T-helper 2 cell treated with Interferon-gamma antibody and Interleukin-4, amounts not matched to agents 100 ng/mL and 5 ng/mL, for 36 hours (primary cell): ENCODE measurements around the gene POU3F2. TPM values are rescaled to one million over a fixed set of nuclear protein-coding genes. Genes with fewer than 3 reads are reported as not detected.

Source experiments
- intact Hi-C: fragments of 100-400 bp; cut with micrococcal nuclease; formaldehyde crosslinking; loops from one replicate; pipeline ENCODE4 v1.15.1; 2023
- total RNA-seq: library from RNA; stranded (reverse); gene quantifications from 2 replicates; pipeline ENCODE4 v1.2.3, GENCODE V29; 2022

Gene POU3F2
- total RNA-seq, 1 donor from 2014 or later: not detected

DNA sequence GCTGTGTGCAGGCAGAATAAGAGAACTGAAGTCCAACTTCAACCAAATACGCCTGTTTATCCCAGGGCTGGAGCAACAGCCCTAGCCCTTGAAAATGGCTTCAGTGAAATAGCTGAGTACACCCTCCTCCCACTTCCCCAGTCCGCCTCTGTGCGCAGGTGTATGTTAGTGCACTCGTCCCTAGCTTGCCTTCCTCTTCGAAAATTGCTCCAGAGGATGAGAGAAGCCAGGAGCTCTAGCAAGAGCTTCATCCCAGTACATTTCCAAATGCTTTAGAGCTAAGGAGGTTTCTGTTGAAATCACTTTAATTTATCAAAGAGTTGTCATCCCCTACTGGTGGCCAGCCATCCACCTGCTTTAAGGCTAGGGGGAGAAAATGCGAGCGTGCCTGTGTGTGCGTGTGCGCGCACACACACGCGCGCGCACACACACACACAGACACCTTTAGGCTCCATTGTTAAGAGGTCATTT is 5.4 kb upstream of the POU3F2 start:
- intact Hi-C loops: loop anchor here (5.0 kb wide), 1 partner anchor 1618 kb away; no protein-coding TSS in a partner anchor

DNA sequence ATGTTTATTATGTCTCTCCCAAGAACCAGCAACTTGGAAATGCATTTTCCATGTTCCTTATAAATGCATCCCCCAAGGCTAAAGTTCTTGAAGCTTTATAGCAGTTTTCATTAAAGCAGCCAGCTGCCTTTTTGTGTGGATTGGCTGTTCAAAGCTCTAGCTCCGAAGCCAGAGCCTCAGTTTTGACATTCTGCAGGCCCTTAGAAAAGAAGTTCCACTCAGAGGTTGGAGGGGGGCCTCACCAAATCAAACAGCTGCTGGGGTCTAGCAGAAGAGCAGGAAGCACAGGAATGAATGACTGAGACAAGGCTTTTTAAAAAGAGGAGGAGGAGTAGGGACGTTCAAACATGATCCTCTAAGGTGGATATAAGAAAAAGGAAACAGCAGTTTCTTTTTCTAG is 4.2 kb upstream of the POU3F2 start:
- intact Hi-C loops: loop anchor here (2.0 to 10.0 kb wide), 3 partner anchors 15 to 1545 kb away; partner anchors contain the start of genes MMS22L and PRDM13

DNA sequence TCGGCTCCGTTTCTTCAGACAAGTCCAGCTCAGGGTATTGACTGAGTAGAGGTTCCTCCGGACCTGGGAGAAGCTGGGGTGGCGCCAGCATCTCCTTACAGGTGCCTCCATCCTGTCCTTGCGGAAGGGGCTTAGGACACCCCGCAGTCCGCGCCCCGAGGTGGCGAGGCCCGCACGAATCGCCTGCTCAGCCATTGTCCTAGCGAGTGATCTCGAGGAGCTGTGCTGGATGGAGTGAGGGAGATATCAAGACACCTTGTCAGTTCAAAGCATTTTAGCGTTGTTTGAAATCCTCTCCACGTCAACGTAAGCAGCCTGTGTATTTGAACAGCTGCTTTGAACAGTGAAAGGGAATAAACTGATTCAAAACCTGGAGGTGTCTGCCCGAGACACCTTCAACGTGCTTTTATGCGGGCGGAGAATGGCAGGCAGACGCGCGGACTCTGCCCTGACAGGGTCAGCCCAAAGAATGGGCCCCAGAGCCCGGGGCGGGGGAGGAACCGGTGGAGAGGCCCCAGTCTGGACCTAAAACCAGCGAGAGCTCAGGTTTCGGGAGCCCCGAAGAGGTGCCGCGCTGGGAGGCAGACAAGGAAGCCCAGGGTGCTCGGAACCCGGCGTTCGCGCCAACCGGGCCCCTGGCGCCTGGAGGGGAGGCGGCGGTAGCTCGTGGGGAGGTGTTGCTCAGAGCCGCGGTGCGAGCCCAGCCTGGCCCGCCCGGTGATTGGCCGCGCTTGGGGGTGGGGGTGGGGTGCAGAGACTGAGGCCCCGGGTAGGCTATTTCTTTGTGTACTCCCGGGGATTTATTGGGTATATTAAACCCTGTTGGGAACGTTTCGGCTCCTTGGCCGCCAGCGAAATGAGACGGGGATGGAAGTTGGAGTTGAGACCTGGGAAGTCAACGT is 3.1 kb upstream of the POU3F2 start:
- intact Hi-C loops: loop anchor here (2.0 to 10.0 kb wide), 3 partner anchors 13 to 1547 kb away; partner anchors contain the start of genes MMS22L and PRDM13

DNA sequence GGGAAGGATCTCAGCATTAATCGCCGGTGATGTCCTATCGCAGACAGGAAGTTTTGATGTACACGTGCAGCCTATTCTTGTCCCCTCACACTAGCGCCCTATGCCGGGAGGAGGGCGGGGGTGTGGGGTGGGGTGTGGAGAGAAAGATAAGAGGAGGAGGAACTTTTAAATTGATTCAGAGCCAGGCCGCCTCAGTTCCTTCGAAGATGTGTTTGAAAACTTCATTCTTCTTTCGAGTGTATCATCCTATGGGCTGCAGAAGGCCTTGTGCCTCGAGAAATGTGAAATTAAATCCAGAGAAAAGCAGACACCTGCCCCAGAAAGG is 2.5 kb upstream of the POU3F2 start:
- intact Hi-C loops: loop anchor here (2.0 to 10.0 kb wide), 3 partner anchors 13 to 1547 kb away; partner anchors contain the start of genes MMS22L and PRDM13

DNA sequence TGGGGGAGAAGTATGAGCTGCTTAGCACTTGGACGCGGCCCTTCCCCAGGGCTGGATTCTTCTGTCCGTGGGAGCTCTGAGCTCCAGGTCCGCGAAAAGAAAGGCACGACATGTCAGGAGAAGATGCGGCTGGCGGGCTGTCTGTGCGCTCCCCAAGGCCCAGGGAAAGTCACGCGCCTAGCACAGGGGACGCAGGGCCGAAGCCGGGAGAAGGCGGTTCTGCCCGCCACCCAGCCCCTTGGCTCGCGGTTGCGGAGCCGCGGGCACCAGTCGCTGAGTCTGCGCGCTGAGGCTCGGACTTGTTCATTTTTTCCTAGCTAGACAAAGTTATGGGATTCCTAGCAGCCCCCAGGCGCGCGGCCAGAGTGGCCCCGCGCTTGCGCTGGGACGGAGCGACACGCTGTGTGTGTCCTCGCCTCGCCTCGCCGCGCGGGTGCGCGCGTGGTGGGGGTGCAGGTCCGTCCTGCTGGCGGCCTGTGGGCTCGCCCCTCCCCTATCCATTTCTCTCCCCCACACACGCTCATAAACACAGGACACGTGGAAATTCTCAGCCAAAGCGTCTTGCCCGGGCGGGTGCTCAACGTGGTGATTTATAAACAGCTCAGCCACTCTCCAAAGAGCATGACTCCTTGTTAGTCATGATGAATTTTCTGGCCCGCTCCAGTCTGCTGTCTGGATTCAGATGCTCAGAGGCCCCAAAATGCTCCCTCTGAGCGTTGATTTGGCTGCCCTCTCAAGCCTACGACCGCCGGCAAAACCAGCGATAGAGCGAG is 1.9 kb upstream of the POU3F2 start:
- intact Hi-C loops: loop anchor here (5.0 to 10.0 kb wide), 2 partner anchors 775 to 1548 kb away; partner anchors contain the start of genes MMS22L and PRDM13

DNA sequence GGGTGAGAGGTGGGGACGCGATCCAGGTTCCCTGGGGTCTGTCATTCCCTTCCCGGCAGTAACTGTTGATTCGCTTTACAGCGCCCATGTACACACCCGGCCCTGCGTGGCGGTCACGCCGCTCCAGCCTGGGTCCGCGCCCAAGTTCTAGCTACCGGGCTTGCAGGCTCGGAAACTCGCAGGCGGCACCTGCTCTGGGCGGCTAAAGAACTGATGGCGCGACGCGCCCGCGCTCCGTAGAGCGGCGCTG is 1.4 kb upstream of the POU3F2 start:
- intact Hi-C loops: loop anchor here (5.0 to 10.0 kb wide), 2 partner anchors 774 to 1548 kb away; partner anchors contain the start of genes MMS22L and PRDM13

DNA sequence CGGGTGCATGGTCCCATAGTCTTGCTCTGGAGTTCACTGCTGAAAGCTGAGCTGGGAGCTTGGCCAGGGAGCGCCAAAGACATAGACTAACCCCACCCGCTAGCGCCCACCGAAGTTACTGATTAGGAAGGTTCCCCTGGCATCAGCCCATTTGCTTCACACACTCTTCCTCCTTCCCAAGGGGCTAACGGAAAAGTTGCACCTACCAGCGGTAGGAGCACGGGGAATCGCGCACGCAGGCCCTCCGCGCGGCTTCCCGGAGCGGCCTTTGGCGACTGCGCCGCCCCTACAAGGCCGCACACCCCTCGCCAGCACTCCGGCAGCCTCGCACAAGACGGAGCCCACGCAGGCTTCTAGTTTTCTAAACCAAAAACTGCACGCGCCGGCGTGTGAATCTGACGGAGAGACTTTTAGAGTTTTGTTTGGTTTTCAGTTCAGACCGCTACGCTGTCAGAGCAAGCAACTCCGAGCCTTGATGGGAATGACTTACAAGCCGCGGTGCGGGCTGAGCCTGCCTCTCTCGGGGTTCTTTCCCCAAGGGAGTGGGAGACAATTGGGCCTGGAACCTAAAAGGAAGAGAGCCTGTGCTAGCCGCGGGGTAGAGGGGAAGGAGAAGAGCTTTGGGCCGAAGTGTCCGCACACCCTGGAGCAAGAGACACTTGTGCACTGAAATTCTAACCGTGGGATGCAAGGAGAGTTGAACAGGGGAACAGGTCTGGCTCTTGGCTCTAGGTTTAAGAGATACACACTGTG is 891 bp upstream of the POU3F2 start:
- intact Hi-C loops: loop anchor here (1.0 to 10.0 kb wide), 5 partner anchors 9 to 1549 kb away; partner anchors contain the start of genes FBXL4, MMS22L and PRDM13

DNA sequence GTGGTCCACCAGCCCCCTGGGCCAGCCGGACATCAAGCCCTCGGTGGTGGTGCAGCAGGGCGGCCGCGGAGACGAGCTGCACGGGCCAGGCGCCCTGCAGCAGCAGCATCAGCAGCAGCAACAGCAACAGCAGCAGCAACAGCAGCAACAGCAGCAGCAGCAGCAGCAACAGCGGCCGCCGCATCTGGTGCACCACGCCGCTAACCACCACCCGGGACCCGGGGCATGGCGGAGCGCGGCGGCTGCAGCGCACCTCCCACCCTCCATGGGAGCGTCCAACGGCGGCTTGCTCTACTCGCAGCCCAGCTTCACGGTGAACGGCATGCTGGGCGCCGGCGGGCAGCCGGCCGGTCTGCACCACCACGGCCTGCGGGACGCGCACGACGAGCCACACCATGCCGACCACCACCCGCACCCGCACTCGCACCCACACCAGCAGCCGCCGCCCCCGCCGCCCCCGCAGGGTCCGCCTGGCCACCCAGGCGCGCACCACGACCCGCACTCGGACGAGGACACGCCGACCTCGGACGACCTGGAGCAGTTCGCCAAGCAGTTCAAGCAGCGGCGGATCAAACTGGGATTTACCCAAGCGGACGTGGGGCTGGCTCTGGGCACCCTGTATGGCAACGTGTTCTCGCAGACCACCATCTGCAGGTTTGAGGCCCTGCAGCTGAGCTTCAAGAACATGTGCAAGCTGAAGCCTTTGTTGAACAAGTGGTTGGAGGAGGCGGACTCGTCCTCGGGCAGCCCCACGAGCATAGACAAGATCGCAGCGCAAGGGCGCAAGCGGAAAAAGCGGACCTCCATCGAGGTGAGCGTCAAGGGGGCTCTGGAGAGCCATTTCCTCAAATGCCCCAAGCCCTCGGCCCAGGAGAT is 1.0 kb downstream of the POU3F2 start:
- intact Hi-C loops: loop anchor here (2.0 to 10.0 kb wide), 3 partner anchors 111 to 1632 kb away; partner anchors contain the start of genes FBXL4 and MMS22L

DNA sequence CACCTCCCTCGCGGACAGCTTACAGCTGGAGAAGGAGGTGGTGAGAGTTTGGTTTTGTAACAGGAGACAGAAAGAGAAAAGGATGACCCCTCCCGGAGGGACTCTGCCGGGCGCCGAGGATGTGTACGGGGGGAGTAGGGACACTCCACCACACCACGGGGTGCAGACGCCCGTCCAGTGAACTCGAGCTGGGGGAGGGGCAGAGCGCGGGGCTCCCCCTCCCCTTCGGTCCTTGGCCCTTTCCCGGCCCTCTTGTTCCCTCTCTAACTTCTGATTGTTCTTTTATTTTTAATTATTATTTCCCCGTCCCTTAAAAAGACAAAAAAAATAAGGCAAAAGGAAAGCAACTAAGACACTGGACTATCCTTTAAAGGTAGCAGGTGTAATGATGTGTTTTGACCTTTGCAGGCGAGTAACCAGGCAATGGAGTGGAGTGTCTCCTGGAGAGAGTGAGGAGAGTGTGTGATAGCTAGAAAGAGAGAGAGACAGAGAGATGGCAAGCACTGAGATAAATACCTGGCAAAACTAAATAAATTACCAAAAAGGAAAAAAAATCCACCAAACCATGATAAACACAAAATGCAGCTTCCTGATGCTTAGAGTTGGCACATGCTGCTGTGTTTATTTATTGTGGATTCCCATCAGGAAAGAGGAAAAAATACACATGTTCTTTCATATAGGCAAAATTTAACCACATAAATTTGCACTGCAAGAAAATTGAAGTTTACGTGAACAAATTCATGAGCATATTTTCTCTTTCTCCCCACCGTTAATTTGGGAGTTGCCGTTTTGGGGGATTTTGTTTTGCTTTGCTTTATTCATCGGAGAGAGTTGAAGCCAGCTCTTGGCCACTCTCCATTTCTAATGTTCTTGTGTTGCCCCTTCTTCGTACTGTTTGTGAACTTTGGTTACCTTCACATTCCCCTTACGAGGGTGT is 1.9 kb downstream of the POU3F2 start:
- intact Hi-C loops: loop anchor here (5.0 to 10.0 kb wide), 2 partner anchors 1551 to 1631 kb away; partner anchors contain the start of gene MMS22L

DNA sequence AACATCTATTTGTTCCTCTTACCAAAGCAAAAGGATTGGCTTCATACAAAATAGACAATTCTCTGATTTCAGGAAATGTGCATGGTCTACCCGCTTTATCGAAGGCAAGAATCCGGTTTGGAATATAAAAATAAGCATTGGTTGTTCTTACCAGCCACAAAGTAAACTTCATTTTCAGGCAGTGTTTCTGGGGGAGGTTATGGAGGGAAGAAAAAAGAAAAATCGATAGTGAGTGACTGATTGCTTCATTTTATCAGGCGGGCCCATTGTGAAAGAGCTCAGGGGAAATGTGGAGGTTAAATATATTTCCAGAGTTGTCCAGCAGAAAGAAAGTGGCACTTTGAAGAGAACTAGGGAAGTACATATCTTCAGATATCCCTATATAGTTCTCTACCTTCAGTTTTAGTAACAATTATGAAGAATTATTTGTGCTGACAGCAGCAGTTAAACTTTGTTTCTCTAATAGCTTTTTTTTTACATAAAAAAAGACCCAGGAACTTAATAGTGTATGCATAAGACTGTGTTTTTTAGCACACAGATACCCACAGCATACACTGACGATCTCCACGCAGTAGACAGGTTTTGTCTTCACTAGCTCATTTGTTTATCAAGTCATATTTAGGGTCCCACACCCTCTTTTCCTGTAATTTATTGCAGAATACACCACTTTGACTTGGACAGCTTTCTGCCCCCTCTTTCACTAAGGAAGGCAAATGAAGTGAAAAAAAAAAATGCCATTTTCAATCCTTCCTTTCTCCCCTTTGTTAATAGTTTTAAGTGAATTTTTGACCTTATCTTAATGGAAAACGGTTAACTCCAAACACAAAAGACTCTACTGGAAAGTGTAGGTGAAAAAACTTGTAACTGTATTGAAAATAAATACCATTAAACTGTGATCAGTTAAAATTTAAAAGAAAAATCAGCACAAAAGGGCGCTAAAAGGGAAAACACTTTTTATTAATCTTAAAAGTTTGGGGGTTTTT is 2.9 kb downstream of the POU3F2 start:
- intact Hi-C loops: loop anchor here (5.0 to 10.0 kb wide), 2 partner anchors 1552 to 1630 kb away; partner anchors contain the start of gene MMS22L

DNA sequence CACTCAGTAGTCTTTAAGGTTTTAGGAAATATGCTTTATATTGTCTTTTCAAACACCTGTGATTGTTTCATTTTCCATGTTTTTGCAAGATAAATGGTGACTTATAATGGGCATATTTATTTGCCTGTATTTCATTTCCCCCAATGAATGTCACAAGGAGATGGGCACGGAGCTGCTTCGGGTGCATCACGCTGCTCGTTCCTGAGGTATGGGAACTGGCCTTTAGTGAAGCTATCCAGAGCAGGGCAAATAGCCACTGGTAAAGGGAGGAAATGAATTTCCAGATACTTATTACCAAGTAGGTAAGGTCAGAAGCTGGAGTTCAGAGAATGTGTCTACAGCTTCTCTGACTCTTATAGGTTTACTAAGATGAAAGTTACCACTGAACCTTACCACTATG is 3.7 kb downstream of the POU3F2 start:
- intact Hi-C loops: loop anchor here (5.0 to 10.0 kb wide), 2 partner anchors 1553 to 1629 kb away; partner anchors contain the start of gene MMS22L

DNA sequence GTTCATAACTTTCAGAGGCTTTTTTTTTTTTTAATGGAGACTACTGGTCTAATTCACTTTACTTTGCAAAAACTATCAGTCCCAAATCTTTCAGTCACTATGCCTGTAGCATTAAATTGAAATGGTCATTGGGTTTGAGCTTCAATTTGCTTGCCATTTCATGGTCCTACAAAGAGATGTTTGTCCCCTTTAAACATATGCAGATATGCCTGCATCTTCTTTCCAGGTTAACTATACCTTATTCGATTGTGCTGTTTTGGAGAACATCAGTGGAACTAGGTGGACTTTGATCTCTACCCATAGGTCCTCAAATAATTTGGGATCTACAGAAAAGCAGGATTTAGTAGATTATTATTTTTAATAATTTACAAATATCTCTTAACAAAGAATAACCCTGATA is 4.6 kb downstream of the POU3F2 start:
- intact Hi-C loops: loop anchor here (5.0 to 10.0 kb wide), 2 partner anchors 1554 to 1628 kb away; partner anchors contain the start of gene MMS22L

DNA sequence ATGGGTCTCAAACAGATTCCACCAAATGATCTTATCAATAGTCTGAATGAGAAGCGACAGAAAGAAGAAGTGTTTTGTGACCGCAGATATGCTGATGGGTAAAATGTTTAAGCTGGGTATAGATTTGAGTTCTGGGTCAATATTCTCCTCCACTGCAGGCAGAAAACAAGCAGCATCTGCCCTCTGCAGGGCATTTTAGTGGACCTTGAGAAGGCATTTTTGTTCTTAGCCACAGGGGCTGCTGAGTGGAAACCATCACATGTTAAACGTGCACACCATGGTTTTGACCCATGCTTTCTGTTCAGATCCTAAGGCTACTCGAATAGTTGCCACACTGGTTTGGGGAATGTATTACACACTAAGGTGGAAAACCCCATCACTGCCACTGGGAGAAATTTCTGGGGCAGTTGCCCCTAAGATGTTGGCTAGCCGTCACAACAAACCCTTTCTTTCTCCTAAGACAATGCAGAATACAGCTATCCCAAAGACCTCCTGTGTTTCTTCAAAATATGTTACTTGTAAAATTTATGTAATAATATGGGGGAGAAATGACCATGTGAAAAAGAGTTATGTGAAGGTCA is 5.5 kb downstream of the POU3F2 start:
- intact Hi-C loops: loop anchor here (5.0 to 10.0 kb wide), 2 partner anchors 1555 to 1627 kb away; partner anchors contain the start of gene MMS22L

DNA sequence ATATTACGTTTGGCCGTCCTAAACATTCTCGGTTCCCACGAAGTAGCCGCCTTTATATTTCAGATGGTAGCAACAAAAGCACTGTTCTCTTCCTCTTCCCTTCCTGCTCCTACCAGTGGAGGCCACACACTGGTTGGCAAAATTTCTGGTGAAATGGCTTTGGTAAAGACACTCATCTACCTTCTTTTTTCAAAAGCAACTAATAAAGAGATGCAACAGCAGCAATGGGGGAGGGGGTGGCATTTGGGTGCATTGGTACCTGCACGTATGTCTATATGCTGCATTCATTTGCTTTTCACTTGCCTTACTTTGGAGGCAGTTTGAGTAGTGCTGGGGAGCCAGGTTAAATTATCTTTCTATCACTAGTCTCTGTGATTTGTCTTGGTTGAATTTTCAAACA is 6.0 kb downstream of the POU3F2 start:
- intact Hi-C loops: no loop called here

DNA sequence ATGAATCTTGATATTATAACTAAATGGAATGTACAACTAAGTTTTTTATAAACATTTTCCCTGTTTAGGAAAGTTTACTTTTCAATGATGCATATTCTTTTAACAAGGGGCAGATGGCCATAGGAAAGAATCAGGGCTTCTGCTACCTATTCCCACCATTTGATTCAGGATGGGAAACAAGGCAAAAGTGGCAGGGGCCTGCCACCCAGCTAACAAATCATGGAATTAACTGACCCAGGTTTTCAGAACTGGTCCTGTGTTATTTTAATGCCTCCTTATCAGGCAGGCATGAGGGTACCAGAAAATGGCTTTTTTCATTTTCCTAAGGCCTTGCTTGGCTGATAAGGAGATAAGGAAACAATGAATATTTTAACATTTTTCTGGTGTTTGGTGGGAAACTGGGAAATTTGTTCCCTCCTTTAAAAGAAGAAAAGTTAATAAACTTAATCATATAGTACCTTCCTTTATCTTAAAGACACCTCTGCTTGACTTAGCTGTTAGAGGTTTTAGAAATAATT is 6.7 kb downstream of the POU3F2 start:
- intact Hi-C loops: no loop called here

DNA sequence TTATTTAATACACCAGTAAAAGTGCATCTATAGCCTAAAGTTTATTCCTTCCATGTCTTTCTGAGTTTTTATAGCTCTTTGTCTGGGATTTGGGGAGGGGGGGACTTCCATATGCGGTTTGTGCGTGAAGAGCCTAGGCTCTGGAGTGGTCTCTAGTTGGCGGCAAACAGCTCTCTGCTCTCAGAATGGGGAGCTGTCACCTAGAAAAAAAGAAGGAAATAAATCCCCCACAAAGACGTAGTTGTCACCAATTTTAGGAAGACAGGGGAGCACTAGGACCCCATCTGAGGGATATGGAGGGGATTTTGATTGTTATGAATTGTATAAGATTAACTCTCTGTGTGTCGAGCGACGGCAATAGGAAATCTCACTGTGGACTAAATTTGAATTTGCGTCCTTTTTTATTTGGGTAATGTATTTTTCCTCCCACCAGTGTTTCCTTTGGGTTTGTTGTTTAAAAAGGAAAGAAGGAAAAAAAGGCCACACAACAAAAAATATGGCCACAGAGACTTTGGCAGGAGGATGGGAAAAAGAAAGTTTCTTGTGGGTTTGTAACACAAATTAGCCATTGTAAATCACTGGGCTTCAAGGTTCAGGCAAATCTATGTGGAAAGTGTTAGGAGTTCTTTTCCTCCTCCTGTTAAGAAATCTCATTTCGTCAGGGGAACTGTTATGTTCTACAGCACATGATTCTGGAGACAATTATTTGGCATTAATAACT is 7.4 kb downstream of the POU3F2 start:
- intact Hi-C loops: no loop called here
